ENCODE measurements around the gene FOXO3. TPM values are rescaled to one million over a fixed set of nuclear protein-coding genes. Genes with fewer than 3 reads are reported as not detected.

FOXO3 gene
- total and polyA plus RNA-seq, 2 of the 8 experiments (the other 6 are each of a cell fraction or from before 2014, with no cell fraction given) = 13.1 to 19.3 TPM

- no peak overlapping the region for H2AK5ac ChIP-seq (ENCODE audit: low read depth, low read length)
- no peak overlapping the region for H2BK12ac ChIP-seq (ENCODE audit: low read depth, low read length)
- no peak overlapping the region for H4K91ac ChIP-seq (replicated peaks; ENCODE audit: insufficient read length, low read length)
- H2BK5ac ChIP-seq (ENCODE audit: low read depth, low read length) = no peak overlapping the region
- WGBS, 2 experiments (ENCODE audit: extremely low coverage in 1 of 2, insufficient coverage in 1 of 2, insufficient read length in 1 of 2, insufficient replicate concordance in 2 of 2, low coverage in 1 of 2, low lambda C conversion rate in 2 of 2, missing lambda C conversion rate in 1 of 2) = 77% methylated on average over 1 of the region's 1 CpG; no CpG with 5 or more reads in 1 of the 2 experiments
- H4K8ac ChIP-seq (ENCODE audit: extremely low read depth, insufficient read depth, low read length) = no peak overlapping the region
- H2BK15ac ChIP-seq (ENCODE audit: low read length) = no peak overlapping the region
- no peaks in the 10 kb centered on the region for H3K9me3 ChIP-seq (ENCODE audit: insufficient read depth in 2 of 2, low read depth in 1 of 2, low read length in 1 of 2)
- H3K23ac ChIP-seq (ENCODE audit: insufficient read length) = no peak overlapping the region
- no peak overlapping the region for H3K14ac ChIP-seq (ENCODE audit: insufficient read length)
- no peak overlapping the region for H2BK20ac ChIP-seq (ENCODE audit: low read length)
- no peak overlapping the region for H3K56ac ChIP-seq (replicated peaks; ENCODE audit: insufficient read length, low read depth, low read length)
- H3K27ac ChIP-seq (ENCODE audit: low read depth, low read length) = no peak overlapping the region
- no peak for FAIRE-seq
- H3K9ac ChIP-seq (replicated peaks in 1 of 4; ENCODE audit: extremely low read depth in 1 of 4, low read depth in 3 of 4, low read length in 3 of 4) = no peak overlapping the region
- ChIA-PET CTCF (ENCODE audit: partially characterized antibody) (no interaction called here), POLR2A (ENCODE audit: partially characterized antibody) (no interaction called here)
- no peak overlapping the region for H2BK120ac ChIP-seq (replicated peaks; ENCODE audit: low read depth, low read length)
- TF ChIP-seq NRF1 (IDR thresholded peaks at IDR 0.05; ENCODE audit: low read depth, low read length) (no peak), GABPA (IDR thresholded peaks at IDR 0.05; ENCODE audit: borderline replicate concordance, insufficient read depth, low read length) (no peak), MAFK (IDR thresholded peaks at IDR 0.05; ENCODE audit: low read depth, low read length) (no peak), POLR2A (IDR thresholded peaks at IDR 0.05; ENCODE audit: control extremely low read depth in 1 of 2, low read depth in 2 of 2, low read length in 2 of 2) (no peak), CBX8 (IDR thresholded peaks at IDR 0.05; ENCODE audit: borderline replicate concordance, low read depth, low read length) (no peak), TEAD4 (IDR thresholded peaks at IDR 0.05; ENCODE audit: low read depth, low read length) (no peak), SRF (IDR thresholded peaks at IDR 0.05; ENCODE audit: low read depth, low read length) (no peak), RXRA (IDR thresholded peaks at IDR 0.05; ENCODE audit: insufficient read depth, low read depth, low read length) (no peak), FOSL1 (IDR thresholded peaks at IDR 0.05; ENCODE audit: insufficient read depth, low read depth, low read length) (no peak), SAP30 (IDR thresholded peaks at IDR 0.05; ENCODE audit: insufficient read depth, insufficient replicate concordance, low read length) (no peak)
- H3K4ac ChIP-seq (replicated peaks; ENCODE audit: insufficient read length, low read depth, low read length) = no peak overlapping the region
- H3K18ac ChIP-seq (ENCODE audit: extremely low read depth, low read length) = no peak overlapping the region
- no peak overlapping the region for H2AFZ ChIP-seq (ENCODE audit: low read length)
- H3K23me2 ChIP-seq (ENCODE audit: low read depth, low read length) = no peaks in the 10 kb centered on the region
- no peaks in the 10 kb centered on the region for H3K27me3 ChIP-seq (replicated peaks in 1 of 4; ENCODE audit: control insufficient read depth in 3 of 4, extremely low read depth in 1 of 4, insufficient read depth in 3 of 4, low read length in 3 of 4)
- H3K4me1 ChIP-seq (replicated peaks in 1 of 4; ENCODE audit: control insufficient read depth in 3 of 4, insufficient read depth in 4 of 4, low read length in 3 of 4) = peaks cover 0 to 4% (median 1%) of the 10 kb centered on the region in 4 experiments; a peak in 2 of 7 replicates
- no peak overlapping the region for H3K4me2 ChIP-seq (ENCODE audit: insufficient read depth in 1 of 2, low read depth in 2 of 2, low read length in 2 of 2)
- H3K79me1 ChIP-seq (ENCODE audit: low read depth, low read length) = no peaks in the 10 kb centered on the region
- DNase-seq (ENCODE audit: low read depth in 1 of 2, low spot score in 2 of 2) = no peak
- H3K4me3 ChIP-seq (ENCODE audit: extremely low read depth in 1 of 4, insufficient read depth in 2 of 4, low read depth in 3 of 4, low read length in 4 of 4) = no peak overlapping the region
- H3K36me3 ChIP-seq (ENCODE audit: control insufficient read depth in 2 of 4, insufficient read depth in 4 of 4, low read length in 3 of 4) = no peaks in the 10 kb centered on the region
- H3K79me2 ChIP-seq (ENCODE audit: control insufficient read depth in 1 of 2, insufficient read depth in 2 of 2, low read length in 2 of 2) = no peaks in the 10 kb centered on the region
- H4K20me1 ChIP-seq (replicated peaks in 1 of 2; ENCODE audit: control insufficient read depth in 1 of 2, insufficient read depth in 2 of 2, low read length in 2 of 2) = no peaks in the 10 kb centered on the region
- no peak overlapping the region for H4K5ac ChIP-seq (ENCODE audit: insufficient read length, low read depth, low read length)
Observed at GRCh38 chr6:108549241-108549640, 11.5 kb upstream of the FOXO3 start.
